GM18520 (cell line): ENCODE results near the gene BIK.

Experiments used
- ATAC-seq: cut with Tn5 transposase; IDR thresholded peaks from one replicate; pipeline ENCODE4 v1.9.1; 2021; ENCODE audit not compliant: unreplicated experiment

Gene BIK

GRCh38 chr22:43159484-43160178 is 49.1 kb downstream of the BIK start:
- ATAC-seq = no peak

- no peak for ATAC-seq
Observed at GRCh38 chr22:43160497-43161126, 50.1 kb downstream of the BIK start.

DNA sequence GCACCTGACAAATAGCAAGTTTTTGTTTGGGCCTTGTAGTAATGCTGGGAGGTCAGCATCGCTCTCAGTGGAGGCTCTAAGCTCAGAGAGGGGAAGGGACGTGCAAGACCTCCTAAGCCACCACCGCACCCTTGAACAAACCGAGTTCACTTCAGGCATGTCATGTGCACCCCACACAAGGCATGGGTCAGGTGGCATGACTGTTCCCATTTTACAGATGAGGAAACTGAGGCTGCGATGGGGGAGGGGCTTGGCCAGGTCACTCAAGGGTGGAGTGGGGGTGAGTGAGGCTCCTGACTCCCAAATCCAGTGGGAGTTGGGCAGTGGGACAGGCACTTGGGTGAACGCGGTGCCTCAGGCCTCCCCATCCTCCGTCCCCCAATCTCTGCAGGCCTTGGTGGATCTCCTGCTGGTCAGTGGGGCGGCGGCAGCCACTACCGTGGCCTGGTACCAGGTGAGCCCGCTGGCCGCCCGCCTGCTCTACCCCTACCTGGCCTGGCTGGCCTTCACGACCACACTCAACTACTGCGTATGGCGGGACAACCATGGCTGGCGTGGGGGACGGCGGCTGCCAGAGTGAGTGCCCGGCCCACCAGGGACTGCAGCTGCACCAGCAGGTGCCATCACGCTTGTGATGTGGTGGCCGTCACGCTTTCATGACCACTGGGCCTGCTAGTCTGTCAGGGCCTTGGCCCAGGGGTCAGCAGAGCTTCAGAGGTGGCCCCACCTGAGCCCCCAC is 52.0 kb downstream of the BIK start:
- no peak for ATAC-seq

- ATAC-seq = no peak
Observed at GRCh38 chr22:43163241-43163795, 52.8 kb downstream of the BIK start.

GRCh38 chr22:43164636-43165035 is 54.1 kb downstream of the BIK start:
- ATAC-seq = no peak

GRCh38 chr22:43166132-43166930 is 55.8 kb downstream of the BIK start:
- ATAC-seq = no peak

GRCh38 chr22:43167001-43167589 is 56.5 kb downstream of the BIK start:
- no peak for ATAC-seq

DNA sequence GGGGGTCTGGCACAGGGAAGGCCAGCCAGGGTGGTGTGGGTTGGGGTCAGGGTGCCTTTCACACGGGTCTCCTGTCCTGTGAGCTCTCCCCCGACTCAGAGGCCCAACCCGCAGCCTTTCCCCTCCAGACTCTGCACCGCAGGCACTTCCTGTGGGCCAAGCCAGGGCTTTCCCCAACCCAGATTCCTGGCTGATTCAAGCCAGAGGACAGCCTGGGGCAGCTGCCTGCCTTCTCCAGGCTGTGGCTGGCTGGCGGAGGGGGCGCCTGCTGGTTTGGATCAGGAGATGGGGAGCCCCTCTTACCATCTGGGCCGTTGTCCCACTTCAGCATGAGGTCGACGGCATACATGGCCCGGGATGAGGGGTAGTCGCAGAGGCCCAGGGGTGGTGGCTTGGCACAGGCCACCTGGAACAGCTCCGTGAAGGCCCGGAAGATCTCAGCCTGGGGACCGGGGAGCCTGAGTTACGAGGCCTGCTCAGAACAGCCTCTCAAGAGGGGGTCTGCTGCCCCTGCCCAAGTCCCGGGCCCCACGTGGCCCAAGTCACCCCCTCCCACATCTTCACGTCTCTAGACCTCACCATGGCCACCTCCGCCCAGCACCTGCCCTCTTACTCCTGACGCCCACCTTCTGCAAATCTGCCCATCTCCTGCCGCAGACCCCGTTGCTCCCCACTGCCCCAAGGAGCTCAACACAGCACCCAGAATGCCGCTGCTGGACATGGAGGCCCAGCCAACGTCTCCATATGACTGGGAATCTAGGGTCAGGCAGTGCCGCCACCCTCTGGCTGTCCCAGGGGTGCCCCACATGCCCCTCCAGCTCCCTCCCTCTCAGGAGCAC is 58.1 kb downstream of the BIK start:
- ATAC-seq = no peak

GRCh38 chr22:43169310-43170130 is 59.0 kb downstream of the BIK start:
- no peak for ATAC-seq

GRCh38 chr22:43170131-43170480 is 59.6 kb downstream of the BIK start:
- no peak for ATAC-seq

- no peak for ATAC-seq
Observed at GRCh38 chr22:43171019-43171491, 60.5 kb downstream of the BIK start.

GRCh38 chr22:43171607-43172006 is 61.1 kb downstream of the BIK start:
- no peak for ATAC-seq

GRCh38 chr22:43172191-43172590 is 61.6 kb downstream of the BIK start:
- no peak for ATAC-seq

- no peak for ATAC-seq
Observed at GRCh38 chr22:43173566-43173965, 63.0 kb downstream of the BIK start.

- no peak for ATAC-seq
Observed at GRCh38 chr22:43173976-43174720, 63.6 kb downstream of the BIK start.

DNA sequence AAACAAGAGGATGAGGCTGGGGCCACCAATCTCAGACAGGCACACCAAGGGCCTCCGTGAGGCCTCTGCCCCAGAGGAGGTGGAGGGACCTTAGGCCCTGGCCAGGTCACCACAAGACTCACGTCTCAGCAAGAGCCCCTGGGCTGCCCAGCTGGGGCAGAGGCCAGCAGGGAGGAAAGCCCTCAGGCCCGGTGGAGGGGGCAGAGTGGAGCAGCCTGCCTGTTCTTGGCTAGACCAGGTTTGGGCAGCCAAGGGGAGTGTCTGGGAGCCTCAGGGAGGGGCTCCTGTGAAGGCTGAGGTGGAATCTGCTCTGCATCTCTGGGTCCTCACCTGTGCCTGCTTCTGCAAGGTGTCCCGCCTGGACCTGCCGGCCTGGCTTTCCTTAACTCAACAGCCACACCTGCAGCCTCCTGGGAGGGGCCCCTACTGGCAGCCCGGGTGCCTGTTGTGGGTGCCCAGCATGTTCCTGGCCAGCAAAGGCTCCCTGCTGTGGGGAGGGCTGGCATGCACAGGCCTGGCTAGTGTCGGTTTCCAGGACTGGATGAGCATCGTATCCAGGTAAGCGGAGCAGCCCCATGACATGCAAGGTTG is 64.5 kb downstream of the BIK start:
- no peak for ATAC-seq

GRCh38 chr22:43176090-43176489 is 65.5 kb downstream of the BIK start:
- no peak for ATAC-seq

GRCh38 chr22:43177479-43177878 is 66.9 kb downstream of the BIK start:
- no peak for ATAC-seq
